Fibroblast of lung (primary cell): ENCODE results near the gene CDH15.

Source experiments
- CTCF ChIP-seq, 2 donors: IDR thresholded peaks in 1 of 2; conservative IDR thresholded peaks in 1 of 2; 1 replicate in 1 of 2; 2 replicates in 1 of 2; pipeline ENCODE4 v1.5.1; 2011 to 2012; ENCODE audit warnings: low read length in 2 of 2, control low read depth in 1 of 2, inconsistent platforms in 1 of 2, low read depth in 1 of 2, mild to moderate bottlenecking in 1 of 2
- EZH2 ChIP-seq: IDR thresholded peaks from 2 replicates; pipeline ENCODE4 v1.5.1; 2012; ENCODE audit warnings: low read length, control low read depth, mild to moderate bottlenecking; ENCODE audit errors: missing control alignments

DNA sequence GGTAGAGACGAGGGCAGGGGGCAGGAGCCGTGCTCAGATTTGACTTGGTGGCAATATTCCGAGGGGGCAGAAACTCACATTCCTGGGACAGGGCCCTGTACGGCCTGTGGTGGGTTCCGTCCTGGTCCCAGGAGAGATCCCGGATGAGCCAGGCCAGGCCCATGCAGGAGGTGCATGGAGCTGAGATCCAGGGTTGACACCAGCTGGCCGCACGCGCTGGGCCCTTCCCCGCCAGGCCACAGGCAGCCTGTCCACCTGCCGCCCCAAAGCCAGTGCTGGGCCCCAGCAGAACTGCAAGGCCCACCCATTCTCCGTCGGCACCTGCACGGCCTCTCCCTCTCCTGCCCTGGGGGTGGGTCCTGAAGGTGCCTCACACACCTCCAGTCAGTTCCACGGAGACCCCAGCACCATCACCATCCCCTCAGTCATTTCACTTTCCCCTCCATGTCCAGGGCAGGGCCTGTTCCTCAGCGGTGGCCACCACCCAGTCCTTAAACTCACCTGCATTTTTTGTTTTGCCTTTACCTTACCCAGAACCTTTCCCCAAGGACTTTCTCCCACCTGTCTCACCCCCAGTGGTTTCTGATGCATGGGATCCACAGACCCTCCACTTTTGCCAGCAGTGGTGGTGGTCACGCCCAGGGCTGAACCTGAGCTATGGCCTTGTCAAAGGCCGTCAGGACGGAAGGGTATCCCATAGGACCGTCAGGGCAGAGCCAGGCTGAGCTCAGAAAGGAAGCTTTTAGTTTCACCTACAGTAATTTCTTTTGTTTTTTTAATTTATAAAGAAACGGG, 25.1 kb upstream of the CDH15 start:
- no peak for TF ChIP-seq CTCF (conservative IDR thresholded peaks at IDR 0.05 in 1 of 2, IDR thresholded peaks at IDR 0.05 in 1 of 2; ENCODE audit: low read depth in 1 of 2, low read length in 2 of 2)
- no peak for TF ChIP-seq EZH2
